ENCODE data around the gene VPS50.
A peak's percentile ranks its signal among the peaks of the same experiment; 100 is the strongest.

Gene VPS50

GRCh38 chr7:93231799-93232672 lies at the start of gene VPS50:
VPS50 (plus strand) TSS chr7:93232366; CDS start chr7:93232468, 102 bp downstream.
- DNase-seq, result peak; percentile 97

- no peak for DNase-seq
These were observed 46.7 kb upstream of the VPS50 start for GRCh38 chr7:93185303-93186027.

- no peak for DNase-seq
These were observed 43.1 kb upstream of the VPS50 start for GRCh38 chr7:93188870-93189634.

GRCh38 chr7:93194386-93194785 lies 37.8 kb upstream of the VPS50 start:
- DNase-seq, result no peak

GRCh38 chr7:93196336-93196735 lies 35.8 kb upstream of the VPS50 start:
- DNase-seq, result no peak

- no peak for DNase-seq
These were observed 33.7 kb upstream of the VPS50 start for GRCh38 chr7:93198472-93198871.

GRCh38 chr7:93202594-93203250 lies 29.4 kb upstream of the VPS50 start:
- no peak for DNase-seq

- no peak for DNase-seq
These were observed 28.7 kb upstream of the VPS50 start for GRCh38 chr7:93203496-93203895.

GRCh38 chr7:93205046-93205445 lies 27.1 kb upstream of the VPS50 start:
- DNase-seq, result no peak

GRCh38 chr7:93211228-93211818 lies 20.8 kb upstream of the VPS50 start:
- DNase-seq, result no peak

GRCh38 chr7:93212881-93213280 lies 19.3 kb upstream of the VPS50 start:
- DNase-seq, result no peak

- no peak for DNase-seq
These were observed 13.0 kb upstream of the VPS50 start for GRCh38 chr7:93218997-93219827.

- no peak for DNase-seq
These were observed 12.3 kb upstream of the VPS50 start for GRCh38 chr7:93219868-93220267.

- no peak for DNase-seq
These were observed 5.9 kb upstream of the VPS50 start, which contains the start of gene HEPACAM2 for GRCh38 chr7:93226310-93226709. HEPACAM2 (minus strand) TSS chr7:93226469.

- peak; percentile 78 for DNase-seq
These were observed 3.9 kb upstream of the VPS50 start for GRCh38 chr7:93228302-93228701.

GRCh38 chr7:93231259-93231658 lies 907 bp upstream of the VPS50 start:
- DNase-seq, result peak; percentile 7

GRCh38 chr7:93232673-93233018 lies 480 bp downstream of the VPS50 start:
- DNase-seq, result no peak

- no peak for DNase-seq
These were observed 3.4 kb downstream of the VPS50 start for GRCh38 chr7:93235541-93235940.

GRCh38 chr7:93238131-93238530 lies 6.0 kb downstream of the VPS50 start:
- DNase-seq, result no peak

- no peak for DNase-seq
These were observed 6.6 kb downstream of the VPS50 start for GRCh38 chr7:93238748-93239147.

- DNase-seq, result no peak
These were observed 7.7 kb downstream of the VPS50 start for GRCh38 chr7:93239824-93240223.

GRCh38 chr7:93242106-93242505 lies 9.9 kb downstream of the VPS50 start:
- DNase-seq, result no peak
